T47D (cell line): ENCODE measurements around the gene ARPC4.

Experiments
- DNase-seq, 2 experiments: peaks; one replicate each; pipeline versions ENCODE4 v3.0.0 to v3.0.0-alpha.2; 2011 to 2012; ENCODE audit warnings: low read depth in 1 of 2, low spot score in 1 of 2
- JUND ChIP-seq: IDR thresholded peaks from 2 replicates; pipeline ENCODE4 v1.6.1; 2012; ENCODE audit warnings: low read depth
- in situ Hi-C: cut with HindIII; loops from 2 replicates; pipeline ENCODE4 v1.10.0; 2016; ENCODE audit warnings: low sequenced_read_pairs, low pct_unique_long_range_greater_than_20kb

Gene ARPC4

GRCh38 chr3:9792405-9793160 is at the start of gene ARPC4, which contains the start of gene TADA3:
Gene ARPC4 (plus strand): TSS chr3:9793082. CDS start chr3:9793122, 40 bp downstream.
Gene TADA3 (minus strand): TSS chr3:9792473. CDS start chr3:9791466, 1,007 bp downstream.
- in situ Hi-C loops: no loop called here

GRCh38 chr3:9743548-9743947 is 49.3 kb upstream of the ARPC4 start:
- no peak for TF ChIP-seq JUND
- in situ Hi-C loops: no loop called here
- no peak for DNase-seq

More at GRCh38 chr3:9792405-9793160, at the start of gene ARPC4, which contains the start of gene TADA3:
- 0 out of 2 replicates have a peak, but pooled peaks have one; percentile 20 for TF ChIP-seq JUND
- DNase-seq: peak; percentile 81 to 97

GRCh38 chr3:9744162-9744561 is 48.7 kb upstream of the ARPC4 start:
- no peak for TF ChIP-seq JUND
- in situ Hi-C loops: no loop called here
- no peak for DNase-seq

GRCh38 chr3:9745521-9745920 is 47.4 kb upstream of the ARPC4 start:
- in situ Hi-C loops: no loop called here
- no peak for TF ChIP-seq JUND
- DNase-seq: no peak

- in situ Hi-C loops: no loop called here
- DNase-seq: no peak
- TF ChIP-seq JUND: no peak
Observed at GRCh38 chr3:9746330-9746729, 46.6 kb upstream of the ARPC4 start.

GRCh38 chr3:9747267-9747666 is 45.6 kb upstream of the ARPC4 start:
- in situ Hi-C loops: no loop called here
- DNase-seq: no peak
- no peak for TF ChIP-seq JUND

- TF ChIP-seq JUND: no peak
- in situ Hi-C loops: no loop called here
- DNase-seq: no peak
Observed at GRCh38 chr3:9748031-9748430, 44.9 kb upstream of the ARPC4 start.

- DNase-seq: no peak
- no peak for TF ChIP-seq JUND
- in situ Hi-C loops: no loop called here
Observed at GRCh38 chr3:9749296-9749644, 43.6 kb upstream of the ARPC4 start.

GRCh38 chr3:9749645-9750555 is 43.0 kb upstream of the ARPC4 start, which contains the start of gene OGG1:
Gene OGG1 (plus strand): TSS chr3:9749952. CDS start chr3:9750287, 335 bp downstream.
- in situ Hi-C loops: no loop called here
- no peak for TF ChIP-seq JUND
- DNase-seq: peak; percentile 98

GRCh38 chr3:9750556-9751411 is 42.1 kb upstream of the ARPC4 start:
- in situ Hi-C loops: no loop called here
- no peak for DNase-seq
- no peak for TF ChIP-seq JUND

- in situ Hi-C loops: no loop called here
- TF ChIP-seq JUND: no peak
- no peak for DNase-seq
Observed at GRCh38 chr3:9754678-9755077, 38.2 kb upstream of the ARPC4 start.

- no peak for TF ChIP-seq JUND
- no peak for DNase-seq
- in situ Hi-C loops: no loop called here
Observed at GRCh38 chr3:9757427-9757826, 35.5 kb upstream of the ARPC4 start.
